Ovary (tissue), 9 donors: ENCODE measurements around the gene ZNF423. TPM values are rescaled to one million over a fixed set of nuclear protein-coding genes. Genes with fewer than 3 reads are reported as not detected.

Experiments
- DNase-seq, 5 donors: peaks; one replicate each; pipeline ENCODE4 v3.0.0-alpha.2; 2019 to 2020
- H3K27ac ChIP-seq, 2 donors: fragments of 200-600 bp; one replicate each; pipeline versions ENCODE4 v1.5.1 to v1.8.0; 2019 to 2022
- H3K27me3 ChIP-seq: fragments of 200-600 bp; one replicate; pipeline ENCODE4 v1.8.0; 2022
- H3K36me3 ChIP-seq: fragments of 200-600 bp; sonication (generic); one replicate; pipeline ENCODE4 v1.5.1; 2019
- H3K4me1 ChIP-seq: one replicate; pipeline ENCODE4 v1.8.1; 2013; ENCODE audit warnings: mild to moderate bottlenecking, moderate library complexity; ENCODE audit not compliant: insufficient read depth
- H3K4me3 ChIP-seq: fragments of 200-600 bp; sonication (generic); one replicate; pipeline ENCODE4 v1.5.1; 2017
- H3K9me3 ChIP-seq, 2 donors: fragments of 200-600 bp in 1 of 2; sonication (generic) in 1 of 2; one replicate each; pipeline versions ENCODE4 v1.5.1 to v1.8.1; 2013 to 2019; ENCODE audit warnings: mild to moderate bottlenecking in 1 of 2, moderate library complexity in 1 of 2
- EP300 ChIP-seq: sonication (generic); formaldehyde crosslinking; IDR thresholded peaks from one replicate; pipeline ENCODE4 v1.6.1; 2017; ENCODE audit warnings: antibody characterized with exemption
- POLR2A ChIP-seq: fragments of 450-650 bp; IDR thresholded peaks from one replicate; pipeline ENCODE4 v1.6.1; 2017; ENCODE audit warnings: antibody characterized with exemption, mild to moderate bottlenecking, moderate library complexity
- WGBS, 3 donors: extraction: QIAGEN DNeasy Blood & Tissue Kit in 1 of 3; methylation state at CpG; one replicate each; pipeline versions ENCODE4 v1.1.5 to v1.1.7; 2013 to 2017; 5-methylcytosine and 5-hydroxymethylcytosine counted together
- intact Hi-C, 4 donors: fragments of 100-400 bp; cut with DNase I; formaldehyde crosslinking; loops; one replicate each; pipeline versions ENCODE4 v1.11.0 to v1.15.1; 2022 to 2023
- polyA plus RNA-seq, 2 donors: library from polyadenylated mRNA; stranded (reverse); fragments of 200-250 nt in 1 of 2; fragments of 350-450 nt in 1 of 2; fragmentation: Illumina TruSeq in 1 of 2; extraction: RNeasy Lipid Tissue Mini Kit (QIAGEN cat#74804) in 1 of 2; gene quantifications; one replicate each; pipeline ENCODE4 v1.2.3, GENCODE V29; 2013 to 2014
- total RNA-seq, 7 donors: library from RNA; depleted of rRNA in 2 of 7; stranded (reverse); fragments of >200 nt in 2 of 7; fragmentation: NEBNext Ultra II Directional in 3 of 7; extraction: Animal tissue kit (Norgen Biotek cat#: 25700) in 3 of 7; gene quantifications; one replicate each; pipeline versions ENCODE4 v1.1.0 to v1.2.4, GENCODE V29; 2016 to 2023
- TF ChIP-seq, protein P1 (sequence below), 3 donors: fragments of 450-650 bp in 2 of 3; fragments of 200-600 bp in 1 of 3; IDR thresholded peaks; one replicate each; pipeline versions ENCODE4 v1.5.1 to v1.8.0; 2016 to 2022; ENCODE audit warnings: antibody characterized with exemption in 3 of 3, mild to moderate bottlenecking in 1 of 3
- donor health status: DM: no; HTN: no; CAD: no; lungs with moderate emphysema.
- donor health status: DM: no; HTN: no; CAD: no.
- donor health status: Bipolar disorder and iron deficiency.
- donor health status: DM: yes; HTN: yes; CAD: no.
- donor health status: DM: no; HTN: no; CAD: no.
- donor health status: DM: yes; HTN: yes; CAD: no.

The ZNF423 gene
- total and polyA plus RNA-seq, 9 donors: 3.3 to 40.3 (median 12.4) TPM

DNA sequence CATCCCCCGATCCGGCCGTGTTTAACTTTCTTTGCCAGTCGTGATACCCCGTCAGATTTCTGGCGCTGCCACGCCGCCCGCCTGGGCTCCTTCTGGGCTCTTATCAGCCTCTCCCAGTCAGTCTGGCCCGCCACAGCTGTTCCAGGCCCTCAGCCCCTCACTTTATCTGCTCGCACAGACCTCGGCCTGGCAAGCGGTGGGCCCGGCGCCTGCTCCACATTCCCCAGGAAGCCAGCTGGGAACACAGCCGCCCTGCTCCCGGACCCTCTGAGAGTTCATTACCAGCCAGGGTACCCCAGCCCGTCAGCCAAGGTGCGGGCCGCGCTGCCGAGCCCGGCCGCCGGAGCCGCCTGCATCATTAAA is 157.5 kb downstream of the ZNF423 start:
- H3K4me3 ChIP-seq: peak overlapping the region; percentile 6
- H3K9me3 ChIP-seq: no peaks in the 10 kb centered on the region
- H3K4me1 ChIP-seq: peaks cover 26% of the 10 kb centered on the region
- peak; percentile 48 to 75 (median 64) for DNase-seq
- H3K27me3 ChIP-seq: no peaks in the 10 kb centered on the region
- no peaks in the 10 kb centered on the region for H3K36me3 ChIP-seq
- intact Hi-C loops: no loop called here
- WGBS, 3 donors: 11 to 29% (median 16%) methylated on average over 26 of the region's 26 CpGs
- H3K27ac ChIP-seq: peak overlapping the region; percentile 57 to 90
- TF ChIP-seq POLR2A: no peak
- TF ChIP-seq EP300: no peak
- TF ChIP-seq, protein P1, sequence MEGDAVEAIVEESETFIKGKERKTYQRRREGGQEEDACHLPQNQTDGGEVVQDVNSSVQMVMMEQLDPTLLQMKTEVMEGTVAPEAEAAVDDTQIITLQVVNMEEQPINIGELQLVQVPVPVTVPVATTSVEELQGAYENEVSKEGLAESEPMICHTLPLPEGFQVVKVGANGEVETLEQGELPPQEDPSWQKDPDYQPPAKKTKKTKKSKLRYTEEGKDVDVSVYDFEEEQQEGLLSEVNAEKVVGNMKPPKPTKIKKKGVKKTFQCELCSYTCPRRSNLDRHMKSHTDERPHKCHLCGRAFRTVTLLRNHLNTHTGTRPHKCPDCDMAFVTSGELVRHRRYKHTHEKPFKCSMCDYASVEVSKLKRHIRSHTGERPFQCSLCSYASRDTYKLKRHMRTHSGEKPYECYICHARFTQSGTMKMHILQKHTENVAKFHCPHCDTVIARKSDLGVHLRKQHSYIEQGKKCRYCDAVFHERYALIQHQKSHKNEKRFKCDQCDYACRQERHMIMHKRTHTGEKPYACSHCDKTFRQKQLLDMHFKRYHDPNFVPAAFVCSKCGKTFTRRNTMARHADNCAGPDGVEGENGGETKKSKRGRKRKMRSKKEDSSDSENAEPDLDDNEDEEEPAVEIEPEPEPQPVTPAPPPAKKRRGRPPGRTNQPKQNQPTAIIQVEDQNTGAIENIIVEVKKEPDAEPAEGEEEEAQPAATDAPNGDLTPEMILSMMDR (IDR thresholded peaks at IDR 0.05): no peak

GRCh38 chr16:49697631-49698452 is 158.1 kb downstream of the ZNF423 start:
- no peaks in the 10 kb centered on the region for H3K9me3 ChIP-seq
- H3K4me1 ChIP-seq: peaks cover 26% of the 10 kb centered on the region
- no peaks in the 10 kb centered on the region for H3K36me3 ChIP-seq
- 74 to 82% (median 77%) methylated on average over 28 of the region's 28 CpGs for WGBS, 3 donors
- H3K27me3 ChIP-seq: no peaks in the 10 kb centered on the region
- intact Hi-C loops: no loop called here
- DNase-seq: peak in 1 of 5 donors; percentile 39
- TF ChIP-seq POLR2A (no peak), EP300 (no peak)
- TF ChIP-seq, protein P1 (IDR thresholded peaks at IDR 0.05): no peak
- H3K27ac ChIP-seq: peak overlapping the region; percentile 57 to 90
- no peak overlapping the region for H3K4me3 ChIP-seq

- Histone ChIP-seq H3K36me3 (no peaks in the 10 kb centered on the region), H3K4me3 (no peak overlapping the region), H3K27ac (no peak overlapping the region), H3K27me3 (no peaks in the 10 kb centered on the region), H3K9me3 (no peaks in the 10 kb centered on the region), H3K4me1 (peaks cover 20% of the 10 kb centered on the region)
- intact Hi-C loops: no loop called here
- TF ChIP-seq EP300 (no peak), POLR2A (no peak)
- TF ChIP-seq, protein P1 (IDR thresholded peaks at IDR 0.05): no peak
- peak in 1 of 5 donors; percentile 35 for DNase-seq
- 87 to 94% (median 91%) methylated on average over 12 to 14 of the region's 14 CpGs for WGBS, 3 donors
Observed at GRCh38 chr16:49696414-49697101, 159.4 kb downstream of the ZNF423 start.

- peaks cover 18% of the 10 kb centered on the region for H3K4me1 ChIP-seq
- TF ChIP-seq EP300: no peak
- TF ChIP-seq, protein P1 (IDR thresholded peaks at IDR 0.05): no peak
- no peaks in the 10 kb centered on the region for H3K9me3 ChIP-seq
- WGBS, 3 donors: 93 to 96% (median 94%) methylated on average over 5 of the region's 5 CpGs
- no peak overlapping the region for H3K4me3 ChIP-seq
- intact Hi-C loops: no loop called here
- no peak overlapping the region for H3K27ac ChIP-seq
- DNase-seq: no peak
- H3K27me3 ChIP-seq: no peaks in the 10 kb centered on the region
- H3K36me3 ChIP-seq: no peaks in the 10 kb centered on the region
Observed at GRCh38 chr16:49695782-49696413, 160.0 kb downstream of the ZNF423 start.
